ENCODE data around the gene INPP4B.

Gene INPP4B

GRCh38 chr4:142539796-142540482 is 306.2 kb downstream of the INPP4B start:
- no peak for DNase-seq (ENCODE audit: low read depth)
- TF ChIP-seq, protein P1, sequence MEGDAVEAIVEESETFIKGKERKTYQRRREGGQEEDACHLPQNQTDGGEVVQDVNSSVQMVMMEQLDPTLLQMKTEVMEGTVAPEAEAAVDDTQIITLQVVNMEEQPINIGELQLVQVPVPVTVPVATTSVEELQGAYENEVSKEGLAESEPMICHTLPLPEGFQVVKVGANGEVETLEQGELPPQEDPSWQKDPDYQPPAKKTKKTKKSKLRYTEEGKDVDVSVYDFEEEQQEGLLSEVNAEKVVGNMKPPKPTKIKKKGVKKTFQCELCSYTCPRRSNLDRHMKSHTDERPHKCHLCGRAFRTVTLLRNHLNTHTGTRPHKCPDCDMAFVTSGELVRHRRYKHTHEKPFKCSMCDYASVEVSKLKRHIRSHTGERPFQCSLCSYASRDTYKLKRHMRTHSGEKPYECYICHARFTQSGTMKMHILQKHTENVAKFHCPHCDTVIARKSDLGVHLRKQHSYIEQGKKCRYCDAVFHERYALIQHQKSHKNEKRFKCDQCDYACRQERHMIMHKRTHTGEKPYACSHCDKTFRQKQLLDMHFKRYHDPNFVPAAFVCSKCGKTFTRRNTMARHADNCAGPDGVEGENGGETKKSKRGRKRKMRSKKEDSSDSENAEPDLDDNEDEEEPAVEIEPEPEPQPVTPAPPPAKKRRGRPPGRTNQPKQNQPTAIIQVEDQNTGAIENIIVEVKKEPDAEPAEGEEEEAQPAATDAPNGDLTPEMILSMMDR (IDR thresholded peaks at IDR 0.05; ENCODE audit: control insufficient read depth, insufficient read depth, low read depth, low read length, missing control alignments) = no peak

DNA sequence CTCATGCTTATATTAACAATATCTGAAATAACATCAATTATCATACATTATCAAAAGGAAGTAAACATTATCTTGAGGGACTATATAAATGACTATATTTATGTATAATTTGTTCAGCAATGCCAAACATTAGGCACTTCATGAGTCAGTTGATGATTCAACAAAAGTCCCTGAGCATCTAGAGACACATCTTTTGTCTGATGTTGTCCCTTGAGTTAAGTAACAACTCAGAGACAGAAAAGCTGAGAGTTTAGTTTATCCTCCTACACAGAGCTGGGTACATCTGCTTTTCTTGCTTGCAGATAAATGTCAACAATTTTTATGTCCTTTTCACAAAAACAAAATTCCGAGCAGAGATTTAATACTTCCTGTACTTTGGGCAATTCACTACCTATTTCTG is 311.1 kb downstream of the INPP4B start:
- TF ChIP-seq, protein P1 (IDR thresholded peaks at IDR 0.05; ENCODE audit: control insufficient read depth, insufficient read depth, low read depth, low read length, missing control alignments) = no peak
- no peak overlapping the region for H3K4me3 ChIP-seq (ENCODE audit: control insufficient read depth, low read depth, low read length)
- no peak for DNase-seq (ENCODE audit: low read depth)

More at GRCh38 chr4:142539796-142540482, 306.2 kb downstream of the INPP4B start:
- no peak overlapping the region for H3K4me3 ChIP-seq (ENCODE audit: control insufficient read depth, low read depth, low read length)

DNA sequence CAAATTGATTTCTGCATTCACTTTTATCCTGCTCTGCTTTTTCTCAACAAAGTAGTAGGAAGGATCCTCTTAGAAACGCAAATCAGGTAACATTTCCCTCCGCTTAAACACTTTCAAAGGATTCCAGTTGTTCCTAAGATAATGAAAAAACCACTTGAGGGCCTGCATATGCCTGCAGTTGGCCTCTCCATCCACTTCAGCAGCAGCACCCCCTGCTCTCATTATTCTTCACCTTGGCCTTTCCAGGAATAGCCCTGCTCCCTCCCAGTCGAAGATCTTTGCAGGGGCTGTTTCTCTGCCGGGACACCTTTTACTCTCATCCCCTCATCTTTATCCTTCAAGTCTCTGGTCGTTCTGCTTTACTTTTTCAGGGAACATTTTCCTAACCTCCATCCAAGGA is 314.0 kb downstream of the INPP4B start:
- TF ChIP-seq, protein P1 (IDR thresholded peaks at IDR 0.05; ENCODE audit: control insufficient read depth, insufficient read depth, low read depth, low read length, missing control alignments) = no peak
- no peak overlapping the region for H3K4me3 ChIP-seq (ENCODE audit: control insufficient read depth, low read depth, low read length)
- no peak for DNase-seq (ENCODE audit: low read depth)

GRCh38 chr4:142530728-142531127 is 315.4 kb downstream of the INPP4B start:
- TF ChIP-seq, protein P1 (IDR thresholded peaks at IDR 0.05; ENCODE audit: control insufficient read depth, insufficient read depth, low read depth, low read length, missing control alignments) = no peak
- no peak overlapping the region for H3K4me3 ChIP-seq (ENCODE audit: control insufficient read depth, low read depth, low read length)
- DNase-seq (ENCODE audit: low read depth) = no peak

DNA sequence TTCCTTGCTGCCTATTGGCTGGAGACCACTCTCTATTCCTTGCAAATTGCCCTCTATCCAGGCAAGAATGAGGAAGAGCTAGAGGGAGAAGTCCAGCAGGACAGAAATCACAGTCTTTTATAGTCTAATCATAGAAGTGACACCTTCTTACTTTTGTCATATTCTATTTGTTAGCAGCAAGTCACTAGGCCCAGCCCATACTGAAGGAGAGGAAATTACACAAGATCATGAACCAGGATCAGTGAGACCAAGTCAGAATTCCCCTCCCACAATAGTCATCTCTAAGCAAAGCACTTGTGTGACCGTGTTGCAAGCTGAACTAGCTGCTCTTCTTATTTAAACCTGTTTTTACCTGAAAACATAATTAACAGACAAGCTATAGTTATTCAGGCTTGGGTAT is 317.7 kb downstream of the INPP4B start:
- no peak overlapping the region for H3K4me3 ChIP-seq (ENCODE audit: control insufficient read depth, low read depth, low read length)
- TF ChIP-seq, protein P1 (IDR thresholded peaks at IDR 0.05; ENCODE audit: control insufficient read depth, insufficient read depth, low read depth, low read length, missing control alignments) = no peak
- no peak for DNase-seq (ENCODE audit: low read depth)

DNA sequence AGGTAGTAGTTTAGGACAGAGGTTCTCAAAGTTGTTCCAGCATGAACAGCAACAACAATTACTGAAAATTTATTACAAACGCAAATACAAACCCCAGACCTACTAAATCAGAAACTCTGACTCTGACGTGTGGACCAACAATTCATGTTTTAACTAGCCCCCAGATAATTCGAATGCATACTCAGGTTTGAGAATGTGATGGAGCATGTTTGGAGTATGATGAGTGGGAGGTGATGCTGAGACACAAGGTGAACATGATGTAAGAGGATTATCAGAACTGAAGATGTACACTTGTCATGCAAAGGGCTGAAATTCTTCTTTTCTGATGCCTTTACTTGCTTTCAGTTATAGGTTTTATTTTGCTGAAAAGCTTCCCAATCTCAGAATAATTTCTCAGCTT is 323.0 kb downstream of the INPP4B start:
- TF ChIP-seq, protein P1 (IDR thresholded peaks at IDR 0.05; ENCODE audit: control insufficient read depth, insufficient read depth, low read depth, low read length, missing control alignments) = no peak
- no peak for DNase-seq (ENCODE audit: low read depth)
- no peak overlapping the region for H3K4me3 ChIP-seq (ENCODE audit: control insufficient read depth, low read depth, low read length)

All from AG09309 (cell line).